Right atrium auricular region (tissue), 2 donors: ENCODE measurements around the gene GOLGA6L10. TPM values are rescaled to one million over a fixed set of nuclear protein-coding genes. Genes with fewer than 3 reads are reported as not detected.
"Not testable (repeated sequence)": the region's sequence is repeated elsewhere in the genome, so short reads cannot be mapped to it uniquely, and the experiment has no call there.

Source experiments
- DNase-seq: peaks from one replicate; pipeline ENCODE4 v3.0.0-alpha.2; 2019; ENCODE audit warnings: low spot score
- H3K27ac ChIP-seq, 2 donors: fragments of 200-600 bp; sonication (generic); 1 replicate in 1 of 2; 2 replicates in 1 of 2; pipeline ENCODE4 v1.5.1; 2016 to 2019
- H3K27me3 ChIP-seq, 2 donors: fragments of 200-600 bp; sonication (generic); one replicate each; pipeline versions ENCODE4 v1.5.1 to v1.6.0; 2017 to 2019
- H3K36me3 ChIP-seq: fragments of 200-600 bp; sonication (generic); one replicate; pipeline ENCODE4 v1.5.1; 2016
- H3K4me1 ChIP-seq, 2 donors: fragments of 200-600 bp; sonication (generic); one replicate each; pipeline versions ENCODE4 v1.5.1 to v1.6.0; 2017 to 2019
- H3K4me3 ChIP-seq, 2 donors: fragments of 200-600 bp; sonication (generic); 1 replicate in 1 of 2; 2 replicates in 1 of 2; pipeline ENCODE4 v1.5.1; 2017 to 2019; ENCODE audit warnings: mild to moderate bottlenecking in 1 of 2, moderate library complexity in 1 of 2
- H3K9me3 ChIP-seq, 2 donors: fragments of 200-600 bp; sonication (generic); one replicate each; pipeline ENCODE4 v1.5.1; 2019
- CTCF ChIP-seq, 2 donors: fragments of 200-600 bp; sonication (generic); IDR thresholded peaks; one replicate each; pipeline ENCODE4 v1.5.1; 2019; ENCODE audit warnings: antibody characterized with exemption in 2 of 2
- total RNA-seq, 2 donors: library from RNA; depleted of rRNA; stranded (reverse); fragments of >200 nt; gene quantifications; one replicate each; pipeline ENCODE4 v1.1.0, GENCODE V29; 2016

GOLGA6L10 gene
- total RNA-seq, 2 donors from 2014 or later, result 0.33 to 0.35 TPM

DNA sequence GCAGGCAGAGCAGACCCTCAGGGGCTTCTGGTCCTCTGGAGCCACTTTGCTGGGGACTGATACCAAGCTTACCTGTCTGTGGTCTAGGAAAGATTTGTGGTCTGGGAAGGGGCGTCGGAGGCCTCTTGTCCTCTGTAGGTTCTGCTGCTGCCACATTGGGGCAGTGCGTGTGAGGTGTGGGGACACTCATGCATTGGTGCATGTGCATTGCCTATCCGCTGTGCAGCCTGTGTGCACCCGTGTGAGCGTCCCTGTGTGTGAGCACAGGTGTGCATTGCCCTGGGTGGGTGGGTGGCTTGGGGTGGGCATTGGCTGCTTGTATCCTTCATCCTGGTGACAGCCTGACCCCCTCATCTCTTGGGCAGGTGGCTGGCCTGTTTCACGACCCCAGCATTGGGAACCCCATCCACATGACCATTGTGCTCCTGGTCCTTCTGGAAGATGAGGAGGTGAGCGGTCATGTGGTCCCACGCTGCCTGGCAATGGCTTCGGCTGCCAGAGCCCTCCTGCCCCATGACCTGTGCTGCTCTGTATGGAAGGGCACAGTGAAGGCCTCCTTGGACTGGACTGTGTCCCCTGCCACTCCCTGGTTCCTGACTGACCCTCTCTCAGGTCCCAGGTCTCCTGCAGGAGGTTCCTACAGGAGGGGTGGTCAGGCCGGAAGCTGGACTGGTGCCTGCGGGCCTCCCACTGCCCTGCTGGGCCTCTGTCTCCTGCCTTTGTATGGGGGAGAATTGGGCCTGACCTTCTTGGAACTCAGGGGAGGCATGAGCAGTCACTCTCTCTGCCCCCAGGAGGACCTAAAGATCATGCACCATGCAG, 45.1 kb downstream of the GOLGA6L10 start:
- H3K27ac ChIP-seq, result peak overlapping the region in 1 of 2 donors; percentile 5
- peak; percentile 34 for DNase-seq
- TF ChIP-seq CTCF (IDR thresholded peaks at IDR 0.05), result no peak
- H3K9me3 ChIP-seq, result no peaks in the 10 kb centered on the region
- peaks cover 0 to 16% of the 10 kb centered on the region in 2 donors for H3K4me1 ChIP-seq
- no peaks in the 10 kb centered on the region for H3K27me3 ChIP-seq
- no peaks in the 10 kb centered on the region for H3K36me3 ChIP-seq
- no peak overlapping the region for H3K4me3 ChIP-seq

DNA sequence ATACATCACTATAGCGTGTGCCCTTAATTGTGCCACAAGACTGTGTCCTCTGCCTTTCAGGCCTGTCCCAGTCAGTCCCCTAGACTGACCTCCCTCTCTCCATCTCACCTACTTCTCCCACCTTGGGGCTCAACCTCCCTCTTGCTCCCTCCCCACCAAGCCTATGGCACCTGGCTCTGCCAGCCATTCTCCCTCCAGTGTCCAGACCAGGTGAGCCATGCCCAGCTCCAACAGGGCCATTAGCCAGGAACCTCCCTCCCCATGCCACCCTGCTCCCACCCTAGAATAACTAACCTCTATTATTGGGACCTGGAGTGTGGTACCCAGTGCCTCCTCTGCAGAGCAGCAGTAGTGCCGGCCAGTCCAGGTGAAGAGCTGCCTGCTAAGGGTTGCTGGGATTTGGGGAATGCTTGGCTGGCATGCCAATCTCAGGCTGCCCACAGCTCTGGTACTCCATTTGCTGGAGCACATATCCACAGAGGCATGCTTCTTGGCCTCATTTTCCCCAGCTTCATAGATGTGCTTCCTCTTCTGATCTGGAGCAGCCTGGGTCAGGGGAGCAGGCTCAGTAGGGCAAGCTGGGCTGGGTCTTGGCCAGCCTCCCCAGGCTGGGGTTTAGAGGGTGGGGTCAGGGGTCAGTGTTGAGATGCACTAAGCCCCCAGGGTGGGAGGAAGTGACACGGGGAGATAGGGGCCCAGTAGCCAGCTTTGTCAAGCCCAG, 47.8 kb downstream of the GOLGA6L10 start:
- Histone ChIP-seq H3K36me3 (no peaks in the 10 kb centered on the region), H3K4me1 (peaks cover 0 to 16% of the 10 kb centered on the region in 2 donors), H3K4me3 (no peak overlapping the region), H3K9me3 (no peaks in the 10 kb centered on the region), H3K27me3 (no peaks in the 10 kb centered on the region), H3K27ac (peak overlapping the region; percentile 70 to 79)
- TF ChIP-seq CTCF (IDR thresholded peaks at IDR 0.05), result no peak
- DNase-seq, result no peak

DNA sequence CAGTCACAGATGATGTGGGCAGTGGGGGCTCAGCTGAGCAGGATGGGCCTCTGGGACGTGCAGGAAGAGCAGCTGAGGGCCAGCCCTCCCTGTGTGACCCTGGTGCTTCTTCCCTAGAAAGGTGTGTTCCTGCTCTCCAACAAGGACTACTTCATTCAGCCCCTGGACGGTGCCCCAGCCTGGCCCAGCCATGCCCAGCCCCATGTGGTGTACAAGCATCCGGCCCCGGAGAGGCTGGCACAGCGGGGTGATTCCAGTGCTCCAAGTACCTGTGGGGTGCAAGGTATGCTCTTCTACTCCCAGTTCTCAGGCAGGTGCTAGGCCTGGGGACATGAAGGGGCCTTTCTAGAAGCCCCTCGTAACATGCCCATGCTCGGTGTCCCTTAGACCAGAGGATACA, 48.4 kb downstream of the GOLGA6L10 start:
- no peak overlapping the region for H3K4me3 ChIP-seq
- DNase-seq, result no peak
- TF ChIP-seq CTCF (IDR thresholded peaks at IDR 0.05), result no peak
- H3K4me1 ChIP-seq, result peaks cover 0 to 16% of the 10 kb centered on the region in 2 donors
- H3K27me3 ChIP-seq, result no peaks in the 10 kb centered on the region
- H3K27ac ChIP-seq, result peak overlapping the region; percentile 70 to 79
- H3K9me3 ChIP-seq, result no peaks in the 10 kb centered on the region
- no peaks in the 10 kb centered on the region for H3K36me3 ChIP-seq

DNA sequence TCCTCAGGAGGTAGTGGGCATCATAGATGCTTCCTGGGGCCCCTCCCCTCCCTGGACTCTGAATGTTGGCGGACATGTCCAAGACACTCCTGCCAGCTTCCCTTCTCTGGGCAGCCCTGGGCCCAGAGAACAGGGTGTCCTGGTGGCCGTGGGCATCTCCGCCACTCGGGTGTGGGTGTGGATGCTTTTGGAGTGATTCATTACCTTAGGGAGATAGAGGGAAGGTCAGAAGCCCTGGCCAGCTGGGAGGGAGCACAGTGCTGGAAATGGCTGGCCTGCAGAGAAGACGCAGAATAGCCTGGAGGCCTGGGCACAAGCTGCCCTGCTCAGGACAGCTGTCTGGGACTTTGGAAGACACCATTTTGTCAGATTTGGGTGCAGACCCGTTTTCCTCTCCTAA, 48.9 kb downstream of the GOLGA6L10 start:
- not testable (repeated sequence) for H3K9me3 ChIP-seq, H3K27me3 ChIP-seq, H3K4me3 ChIP-seq, DNase-seq, H3K36me3 ChIP-seq
- peak overlapping the region; percentile 70 to 79 for H3K27ac ChIP-seq
- peaks cover 0 to 13% of the 10 kb centered on the region in 2 donors for H3K4me1 ChIP-seq

GRCh38 chr15:82299511-82299914, 49.8 kb downstream of the GOLGA6L10 start:
- H3K27me3 ChIP-seq, H3K4me3 ChIP-seq, H3K9me3 ChIP-seq, DNase-seq, H3K36me3 ChIP-seq: not testable (repeated sequence)
- Histone ChIP-seq H3K27ac (peak overlapping the region in 1 of 2 donors; percentile 43), H3K4me1 (peaks cover 0 to 13% of the 10 kb centered on the region in 2 donors)

GRCh38 chr15:82298520-82298919, 50.8 kb downstream of the GOLGA6L10 start:
- Histone ChIP-seq H3K4me1 (peaks cover 0 to 13% of the 10 kb centered on the region in 2 donors), H3K36me3 (no peaks in the 10 kb centered on the region), H3K9me3 (no peaks in the 10 kb centered on the region), H3K27me3 (no peaks in the 10 kb centered on the region), H3K27ac (no peak overlapping the region), H3K4me3 (no peak overlapping the region)
- no peak for DNase-seq
- TF ChIP-seq CTCF (IDR thresholded peaks at IDR 0.05), result no peak
